Liver (tissue), 3 donors: Measurements from ENCODE around the gene CADM2.

ENCODE experiments used
- EGR1 ChIP-seq, 2 donors: IDR thresholded peaks; 2 replicates each; pipeline ENCODE4 v1.6.1; 2016 to 2018; ENCODE audit warnings: antibody characterized with exemption in 2 of 2, low read depth in 2 of 2
- GABPA ChIP-seq, 2 donors: IDR thresholded peaks in 1 of 2; conservative IDR thresholded peaks in 1 of 2; 2 replicates each; pipeline ENCODE4 v1.6.1; 2016; ENCODE audit warnings: antibody characterized with exemption in 2 of 2, mild to moderate bottlenecking in 1 of 2, moderate library complexity in 1 of 2
- JUND ChIP-seq, 2 donors: IDR thresholded peaks; 2 replicates each; pipeline ENCODE4 v1.6.1; 2016; ENCODE audit warnings: antibody characterized with exemption in 2 of 2
- RAD21 ChIP-seq, 2 donors: IDR thresholded peaks; 2 replicates each; pipeline ENCODE4 v1.6.1; 2016; ENCODE audit warnings: antibody characterized with exemption in 2 of 2, mild to moderate bottlenecking in 2 of 2
- TAF1 ChIP-seq: conservative IDR thresholded peaks from 2 replicates; pipeline ENCODE4 v1.6.1; 2016; ENCODE audit warnings: antibody characterized with exemption, mild to moderate bottlenecking
- YY1 ChIP-seq: IDR thresholded peaks from 2 replicates; pipeline ENCODE4 v1.6.1; 2016; ENCODE audit warnings: antibody characterized with exemption, mild to moderate bottlenecking
- TF ChIP-seq, protein P1 (sequence below): fragments of 150-350 bp; IDR thresholded peaks from 2 replicates; pipeline ENCODE4 v1.5.1; 2017; ENCODE audit warnings: improper control_type of control experiment, low read depth, low read length; ENCODE audit not compliant: missing input control
- TF ChIP-seq, protein P2 (sequence below): IDR thresholded peaks from 2 replicates; pipeline ENCODE4 v1.6.1; 2016; ENCODE audit warnings: antibody characterized with exemption, mild to moderate bottlenecking
- TF ChIP-seq, protein P3 (sequence below): IDR thresholded peaks from 2 replicates; pipeline ENCODE4 v1.6.1; 2016; ENCODE audit warnings: antibody characterized with exemption
- donor health status: healthy.
- donor health status: healthy.

DNA sequence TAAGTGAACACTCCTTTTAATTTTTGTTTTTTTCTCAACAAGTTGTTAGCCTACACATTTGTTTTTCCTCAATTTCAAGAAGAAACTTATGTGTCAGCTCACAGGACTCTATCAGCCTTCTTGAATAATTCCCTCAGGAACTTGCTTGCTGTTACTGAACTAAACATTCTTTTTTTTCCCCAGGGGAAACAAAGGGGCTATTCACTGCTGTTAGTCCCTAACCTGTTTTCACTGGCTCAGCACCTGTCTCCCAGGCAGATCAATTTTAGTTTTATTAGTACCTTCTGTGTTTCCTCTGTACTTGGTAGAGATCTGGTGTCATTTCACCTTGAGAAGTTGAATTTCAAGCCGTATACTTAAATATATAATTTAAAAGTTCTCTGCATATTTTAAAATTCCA is 644.6 kb downstream of the CADM2 start:
- TF ChIP-seq, protein P1, sequence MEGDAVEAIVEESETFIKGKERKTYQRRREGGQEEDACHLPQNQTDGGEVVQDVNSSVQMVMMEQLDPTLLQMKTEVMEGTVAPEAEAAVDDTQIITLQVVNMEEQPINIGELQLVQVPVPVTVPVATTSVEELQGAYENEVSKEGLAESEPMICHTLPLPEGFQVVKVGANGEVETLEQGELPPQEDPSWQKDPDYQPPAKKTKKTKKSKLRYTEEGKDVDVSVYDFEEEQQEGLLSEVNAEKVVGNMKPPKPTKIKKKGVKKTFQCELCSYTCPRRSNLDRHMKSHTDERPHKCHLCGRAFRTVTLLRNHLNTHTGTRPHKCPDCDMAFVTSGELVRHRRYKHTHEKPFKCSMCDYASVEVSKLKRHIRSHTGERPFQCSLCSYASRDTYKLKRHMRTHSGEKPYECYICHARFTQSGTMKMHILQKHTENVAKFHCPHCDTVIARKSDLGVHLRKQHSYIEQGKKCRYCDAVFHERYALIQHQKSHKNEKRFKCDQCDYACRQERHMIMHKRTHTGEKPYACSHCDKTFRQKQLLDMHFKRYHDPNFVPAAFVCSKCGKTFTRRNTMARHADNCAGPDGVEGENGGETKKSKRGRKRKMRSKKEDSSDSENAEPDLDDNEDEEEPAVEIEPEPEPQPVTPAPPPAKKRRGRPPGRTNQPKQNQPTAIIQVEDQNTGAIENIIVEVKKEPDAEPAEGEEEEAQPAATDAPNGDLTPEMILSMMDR: no peak
- TF ChIP-seq EGR1 (IDR thresholded peaks at IDR 0.05; ENCODE audit: low read depth in 2 of 2): no peak
- TF ChIP-seq, protein P2, sequence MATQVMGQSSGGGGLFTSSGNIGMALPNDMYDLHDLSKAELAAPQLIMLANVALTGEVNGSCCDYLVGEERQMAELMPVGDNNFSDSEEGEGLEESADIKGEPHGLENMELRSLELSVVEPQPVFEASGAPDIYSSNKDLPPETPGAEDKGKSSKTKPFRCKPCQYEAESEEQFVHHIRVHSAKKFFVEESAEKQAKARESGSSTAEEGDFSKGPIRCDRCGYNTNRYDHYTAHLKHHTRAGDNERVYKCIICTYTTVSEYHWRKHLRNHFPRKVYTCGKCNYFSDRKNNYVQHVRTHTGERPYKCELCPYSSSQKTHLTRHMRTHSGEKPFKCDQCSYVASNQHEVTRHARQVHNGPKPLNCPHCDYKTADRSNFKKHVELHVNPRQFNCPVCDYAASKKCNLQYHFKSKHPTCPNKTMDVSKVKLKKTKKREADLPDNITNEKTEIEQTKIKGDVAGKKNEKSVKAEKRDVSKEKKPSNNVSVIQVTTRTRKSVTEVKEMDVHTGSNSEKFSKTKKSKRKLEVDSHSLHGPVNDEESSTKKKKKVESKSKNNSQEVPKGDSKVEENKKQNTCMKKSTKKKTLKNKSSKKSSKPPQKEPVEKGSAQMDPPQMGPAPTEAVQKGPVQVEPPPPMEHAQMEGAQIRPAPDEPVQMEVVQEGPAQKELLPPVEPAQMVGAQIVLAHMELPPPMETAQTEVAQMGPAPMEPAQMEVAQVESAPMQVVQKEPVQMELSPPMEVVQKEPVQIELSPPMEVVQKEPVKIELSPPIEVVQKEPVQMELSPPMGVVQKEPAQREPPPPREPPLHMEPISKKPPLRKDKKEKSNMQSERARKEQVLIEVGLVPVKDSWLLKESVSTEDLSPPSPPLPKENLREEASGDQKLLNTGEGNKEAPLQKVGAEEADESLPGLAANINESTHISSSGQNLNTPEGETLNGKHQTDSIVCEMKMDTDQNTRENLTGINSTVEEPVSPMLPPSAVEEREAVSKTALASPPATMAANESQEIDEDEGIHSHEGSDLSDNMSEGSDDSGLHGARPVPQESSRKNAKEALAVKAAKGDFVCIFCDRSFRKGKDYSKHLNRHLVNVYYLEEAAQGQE: no peak
- no peak for TF ChIP-seq JUND (IDR thresholded peaks at IDR 0.05)
- no peak for TF ChIP-seq RAD21 (IDR thresholded peaks at IDR 0.05)
- TF ChIP-seq, protein P3, sequence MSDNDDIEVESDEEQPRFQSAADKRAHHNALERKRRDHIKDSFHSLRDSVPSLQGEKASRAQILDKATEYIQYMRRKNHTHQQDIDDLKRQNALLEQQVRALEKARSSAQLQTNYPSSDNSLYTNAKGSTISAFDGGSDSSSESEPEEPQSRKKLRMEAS: no peak
- no peak for TF ChIP-seq TAF1
- TF ChIP-seq YY1: no peak
- TF ChIP-seq GABPA (IDR thresholded peaks at IDR 0.05 in 1 of 2, conservative IDR thresholded peaks at IDR 0.05 in 1 of 2): no peak
